Stimulated activated CD4-positive, alpha-beta T cell treated with anti-CD3 and anti-CD28 coated beads, TNF-alpha, amount 100 ng/mL, for 4 hours (primary cell): ENCODE results near the gene ZNF526.

Experiments used
- DNase-seq, 3 experiments: peaks; one replicate each; pipeline ENCODE4 v3.0.0-alpha.2; 2020; ENCODE audit warnings: low read depth in 3 of 3

Gene ZNF526

GRCh38 chr19:42196011-42197001, 23.8 kb upstream of the ZNF526 start:
- DNase-seq = no peak

- no peak for DNase-seq
These were observed 22.7 kb upstream of the ZNF526 start for GRCh38 chr19:42197375-42197817.

GRCh38 chr19:42198676-42199439, 21.3 kb upstream of the ZNF526 start:
- peak in 1 of 3 experiments; percentile 31 for DNase-seq

GRCh38 chr19:42199440-42200115, 20.5 kb upstream of the ZNF526 start:
- DNase-seq = no peak

DNA sequence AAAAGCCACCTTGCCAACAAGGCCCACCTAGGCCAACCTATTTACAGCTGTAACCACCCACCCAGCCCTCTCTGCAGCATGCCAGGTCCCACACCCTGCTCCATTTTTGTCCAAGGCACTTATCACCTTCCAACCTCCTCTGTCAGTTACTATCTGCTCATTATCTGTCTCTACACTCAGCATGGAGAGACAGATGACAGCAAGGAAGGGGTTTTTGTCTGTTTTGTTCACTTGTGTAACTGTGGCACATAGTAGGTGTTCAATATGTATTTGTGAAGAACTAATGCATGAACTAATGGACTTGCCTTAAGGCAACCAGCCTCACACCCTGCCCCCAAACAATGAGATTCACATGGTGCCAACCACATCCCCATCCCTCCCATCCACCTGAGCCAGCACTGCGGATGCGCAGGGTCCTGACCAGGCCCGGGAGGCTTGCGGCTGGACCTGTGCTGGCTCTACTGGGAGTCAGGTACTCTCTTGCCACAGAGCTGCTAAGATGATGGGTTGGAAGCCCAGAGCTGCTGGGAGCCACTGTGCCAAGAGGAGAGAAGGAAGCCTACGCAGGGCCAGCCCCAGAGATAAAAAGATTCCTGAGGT, 19.9 kb upstream of the ZNF526 start:
- DNase-seq = no peak

GRCh38 chr19:42201489-42202289, 18.4 kb upstream of the ZNF526 start:
- peak in 1 of 3 experiments; percentile 13 for DNase-seq

GRCh38 chr19:42202290-42202880, 17.7 kb upstream of the ZNF526 start:
- no peak for DNase-seq

DNA sequence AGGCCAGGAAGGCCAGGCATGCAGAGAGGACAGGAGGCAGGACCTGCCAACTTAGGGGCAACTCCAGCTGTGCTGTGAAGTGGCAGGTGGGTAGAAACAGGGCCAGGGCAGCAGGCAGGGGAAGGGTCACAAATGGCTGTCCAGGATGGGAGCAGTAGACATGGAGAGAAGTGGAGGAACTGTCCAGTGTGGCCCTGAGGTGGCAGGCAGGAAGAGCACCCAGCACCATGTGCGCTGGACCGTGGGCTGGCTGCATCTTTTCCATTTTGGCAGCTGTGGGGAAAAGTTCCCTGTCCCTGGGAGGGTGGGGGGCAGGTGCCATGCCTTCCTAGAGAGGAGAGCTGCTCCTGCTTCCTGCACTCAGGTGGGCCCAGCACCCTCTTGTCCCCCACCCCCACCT, 16.4 kb upstream of the ZNF526 start:
- no peak for DNase-seq

- no peak for DNase-seq
These were observed 15.4 kb upstream of the ZNF526 start for GRCh38 chr19:42204664-42205063.

DNA sequence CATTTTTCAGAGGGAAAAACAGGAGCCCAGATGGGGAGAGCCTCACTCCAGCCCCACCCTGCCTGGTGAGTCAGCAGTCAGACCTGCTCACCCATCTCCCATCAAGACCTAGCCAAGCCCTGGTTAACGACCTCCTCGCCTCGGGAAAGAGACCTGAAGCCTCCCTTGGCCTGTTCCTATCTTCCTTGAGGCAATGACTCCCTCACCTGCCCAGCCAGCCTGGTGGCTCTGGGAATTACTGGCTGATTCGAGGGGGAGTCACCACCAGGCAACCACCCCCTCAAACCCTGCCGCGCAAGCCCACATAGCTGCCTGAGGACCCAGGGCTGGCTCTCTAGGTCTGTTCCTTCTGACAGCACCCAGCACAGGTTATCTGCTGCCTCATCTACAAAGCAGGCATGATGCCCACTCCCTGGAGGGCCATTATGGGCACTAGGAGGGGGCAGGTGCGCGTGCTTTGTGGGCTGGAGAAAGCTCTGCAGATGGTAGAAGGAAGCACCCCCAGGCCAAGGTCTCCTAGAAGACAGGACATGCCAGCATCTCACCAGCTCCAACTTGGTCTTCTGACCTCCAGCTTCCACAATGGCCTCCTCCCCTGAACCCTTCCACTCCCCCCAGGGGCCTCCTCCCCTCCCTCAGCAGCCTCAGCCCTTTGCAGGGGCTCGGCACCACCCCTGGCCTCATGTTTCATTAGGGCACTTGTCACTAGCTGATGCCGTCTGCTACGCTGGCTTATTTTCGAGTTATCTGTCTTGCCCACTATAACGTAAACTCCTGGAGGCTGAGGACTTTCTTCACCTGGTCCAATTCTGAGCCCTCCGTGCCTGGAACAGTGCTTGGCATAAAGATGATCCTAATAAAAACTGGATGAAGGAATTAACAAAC, 13.0 kb upstream of the ZNF526 start:
- no peak for DNase-seq

- DNase-seq = no peak
These were observed 12.3 kb upstream of the ZNF526 start for GRCh38 chr19:42207767-42208271.

DNA sequence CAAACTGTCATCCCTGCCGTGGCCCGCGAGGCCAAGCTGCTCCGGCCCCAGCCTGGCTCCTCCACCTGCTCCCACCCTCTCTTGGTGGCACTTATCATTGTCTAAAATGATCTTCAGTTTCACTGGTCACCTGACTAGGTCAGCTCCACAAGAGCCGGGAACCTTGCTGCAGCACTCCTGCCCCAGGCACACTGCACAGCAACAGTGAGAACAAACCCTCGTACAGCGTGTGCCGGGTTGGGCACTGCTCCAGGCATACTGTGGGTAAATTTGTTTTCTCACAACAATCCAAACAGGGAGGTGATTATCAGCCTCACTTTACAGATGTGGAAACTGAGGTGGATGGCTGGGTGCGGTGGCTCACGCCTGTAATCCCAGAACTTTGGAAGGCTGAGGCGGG, 11.5 kb upstream of the ZNF526 start:
- DNase-seq = no peak

- no peak for DNase-seq
These were observed 7.2 kb upstream of the ZNF526 start for GRCh38 chr19:42212886-42213285.

GRCh38 chr19:42214810-42215485, 5.2 kb upstream of the ZNF526 start:
- no peak for DNase-seq

- no peak for DNase-seq
These were observed 3.2 kb upstream of the ZNF526 start for GRCh38 chr19:42216653-42217519.

GRCh38 chr19:42217520-42218437, 2.3 kb upstream of the ZNF526 start, which contains the start of gene DEDD2:
Gene DEDD2 (minus strand): TSS chr19:42217677. CDS start chr19:42217007, 670 bp downstream.
- DNase-seq = peak; percentile 99 to 100 (median 100)
